LNCAP (cell line): ENCODE measurements around the gene SPG11.
A peak's percentile ranks its signal among the peaks of the same experiment; 100 is the strongest.

Experiments
- TF ChIP-seq, protein P1 (sequence below): fragments of 450-650 bp; IDR thresholded peaks from 2 replicates; pipeline ENCODE4 v1.5.1; 2017; ENCODE audit warnings: mild to moderate bottlenecking

The SPG11 gene

DNA sequence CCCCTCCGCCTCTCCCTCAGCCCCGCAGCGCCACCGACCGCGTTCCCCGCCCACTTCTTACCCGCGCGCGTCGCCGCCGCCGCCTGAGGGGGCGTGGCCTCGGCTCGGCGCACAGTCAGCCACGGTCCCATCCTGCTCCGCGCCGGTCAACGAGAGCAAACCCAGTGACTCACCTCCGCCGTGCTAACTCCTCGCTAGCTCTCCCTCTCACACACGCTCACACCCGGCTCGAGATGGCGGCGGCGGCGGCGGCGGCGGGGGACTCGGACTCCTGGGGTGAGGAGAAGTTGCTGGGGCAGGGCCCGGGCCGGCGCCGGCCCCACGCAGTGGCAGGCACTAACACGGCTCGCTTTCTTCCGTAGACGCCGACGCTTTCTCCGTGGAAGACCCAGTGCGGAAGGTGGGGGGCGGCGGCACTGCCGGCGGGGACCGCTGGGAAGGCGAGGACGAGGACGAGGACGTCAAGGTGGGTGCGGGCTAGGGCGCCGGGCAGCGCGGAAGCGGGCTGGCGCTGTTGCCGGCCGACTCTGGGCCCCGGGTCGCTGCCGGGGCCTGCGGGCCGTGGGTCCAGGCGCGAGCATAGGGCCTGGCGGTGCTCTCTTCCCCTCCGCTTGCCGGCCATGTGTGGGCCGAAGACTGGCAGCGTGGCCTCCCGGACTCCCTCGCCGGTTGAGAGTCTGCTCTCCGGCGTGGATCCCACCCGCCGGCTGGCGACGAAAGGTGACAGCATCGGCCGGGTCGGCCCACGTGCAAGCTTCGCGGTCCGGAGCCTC, 126.3 kb downstream of the SPG11 start, which contains the start of gene EIF3J:
TSS of gene EIF3J (plus strand) at position 186 of the 773 bp plus-strand sequence. CDS start at position 234, 48 bp downstream.
- TF ChIP-seq, protein P1, sequence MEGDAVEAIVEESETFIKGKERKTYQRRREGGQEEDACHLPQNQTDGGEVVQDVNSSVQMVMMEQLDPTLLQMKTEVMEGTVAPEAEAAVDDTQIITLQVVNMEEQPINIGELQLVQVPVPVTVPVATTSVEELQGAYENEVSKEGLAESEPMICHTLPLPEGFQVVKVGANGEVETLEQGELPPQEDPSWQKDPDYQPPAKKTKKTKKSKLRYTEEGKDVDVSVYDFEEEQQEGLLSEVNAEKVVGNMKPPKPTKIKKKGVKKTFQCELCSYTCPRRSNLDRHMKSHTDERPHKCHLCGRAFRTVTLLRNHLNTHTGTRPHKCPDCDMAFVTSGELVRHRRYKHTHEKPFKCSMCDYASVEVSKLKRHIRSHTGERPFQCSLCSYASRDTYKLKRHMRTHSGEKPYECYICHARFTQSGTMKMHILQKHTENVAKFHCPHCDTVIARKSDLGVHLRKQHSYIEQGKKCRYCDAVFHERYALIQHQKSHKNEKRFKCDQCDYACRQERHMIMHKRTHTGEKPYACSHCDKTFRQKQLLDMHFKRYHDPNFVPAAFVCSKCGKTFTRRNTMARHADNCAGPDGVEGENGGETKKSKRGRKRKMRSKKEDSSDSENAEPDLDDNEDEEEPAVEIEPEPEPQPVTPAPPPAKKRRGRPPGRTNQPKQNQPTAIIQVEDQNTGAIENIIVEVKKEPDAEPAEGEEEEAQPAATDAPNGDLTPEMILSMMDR = no peak

DNA sequence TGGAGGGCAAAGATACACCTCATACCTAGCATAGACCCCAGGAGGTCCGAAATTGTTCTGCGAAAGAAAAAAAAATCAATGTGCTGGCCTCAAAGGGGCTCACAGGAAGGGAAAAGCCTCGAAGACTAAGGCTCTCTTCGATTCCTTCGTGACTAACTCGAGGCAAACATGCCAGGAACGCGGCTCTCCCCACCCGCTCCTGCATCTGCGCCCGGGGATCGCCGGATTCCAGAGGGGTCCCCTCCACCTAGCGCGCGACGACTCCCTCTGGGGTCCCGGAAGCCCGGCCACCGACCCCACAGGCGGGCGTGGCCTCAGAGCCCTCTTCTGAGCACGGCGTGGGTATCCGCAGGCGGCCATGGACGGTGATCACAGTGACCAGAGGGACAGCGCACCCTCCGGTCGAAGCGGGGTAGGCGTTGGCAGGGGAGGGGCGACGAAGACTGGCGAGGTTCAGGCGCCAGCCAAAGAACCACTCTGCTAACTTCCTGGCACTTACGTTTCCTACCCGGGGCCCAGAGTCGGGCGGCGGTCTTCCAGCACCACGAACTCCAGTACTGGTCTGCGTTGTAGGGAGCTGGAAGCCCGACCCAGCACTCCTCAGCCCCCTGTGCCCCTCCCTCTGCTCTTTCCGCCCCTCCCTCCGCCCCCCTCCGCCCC, 127.0 kb downstream of the SPG11 start:
- TF ChIP-seq, protein P1 = peak; percentile 29; the same call in 1 of the 2 replicates

GRCh38 chr15:44535523-44536301, 127.8 kb downstream of the SPG11 start:
- TF ChIP-seq, protein P1 = no peak

- TF ChIP-seq, protein P1 = no peak
Measured at GRCh38 chr15:44535092-44535491, 128.4 kb downstream of the SPG11 start.

DNA sequence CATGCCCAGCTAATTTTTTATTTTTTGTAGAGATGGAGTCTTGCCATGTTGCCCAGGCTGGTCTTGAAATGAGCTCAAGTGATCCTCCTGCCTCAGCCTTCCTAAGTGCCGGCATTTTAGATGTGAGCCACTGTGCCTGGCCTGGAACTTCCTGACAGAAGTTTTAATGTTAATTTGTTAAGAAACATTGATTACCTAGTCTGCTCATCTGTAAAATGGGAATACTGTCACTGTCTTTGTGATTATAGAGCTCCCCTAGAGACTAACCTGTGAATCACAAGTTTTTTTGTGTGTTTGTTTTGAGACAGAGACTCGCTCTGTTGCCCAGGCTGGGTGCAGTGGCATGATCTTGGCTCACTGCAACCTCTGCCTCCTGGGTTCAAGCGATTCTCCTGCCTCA, 130.8 kb downstream of the SPG11 start:
- TF ChIP-seq, protein P1 = no peak; the same call in 1 of the 2 replicates

DNA sequence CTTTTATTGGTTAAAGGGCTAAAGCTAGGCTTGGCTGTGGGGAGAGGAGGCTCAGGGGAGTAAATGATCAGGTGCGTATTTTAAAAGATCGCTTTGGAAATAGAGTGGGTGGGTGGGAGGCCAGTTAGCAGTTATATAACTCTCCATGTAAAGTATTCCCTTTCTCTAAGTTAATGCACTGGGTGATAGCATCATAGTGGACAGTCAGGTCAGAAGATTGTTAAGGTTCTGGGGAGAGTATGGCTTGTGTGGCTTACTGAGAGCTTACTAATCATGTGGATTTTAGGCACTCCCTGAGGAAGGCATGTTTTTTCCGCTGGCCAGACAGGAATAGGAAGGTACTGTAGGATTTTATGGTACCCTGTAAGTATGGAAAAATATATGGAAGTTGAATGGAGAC, 132.8 kb downstream of the SPG11 start:
- TF ChIP-seq, protein P1 = no peak

- TF ChIP-seq, protein P1 = no peak
Measured at GRCh38 chr15:44529864-44530604, 133.4 kb downstream of the SPG11 start.
